ENCODE results near the gene NDNF.
A peak's percentile ranks its signal among the peaks of the same experiment; 100 is the strongest.

NDNF gene, protein sequence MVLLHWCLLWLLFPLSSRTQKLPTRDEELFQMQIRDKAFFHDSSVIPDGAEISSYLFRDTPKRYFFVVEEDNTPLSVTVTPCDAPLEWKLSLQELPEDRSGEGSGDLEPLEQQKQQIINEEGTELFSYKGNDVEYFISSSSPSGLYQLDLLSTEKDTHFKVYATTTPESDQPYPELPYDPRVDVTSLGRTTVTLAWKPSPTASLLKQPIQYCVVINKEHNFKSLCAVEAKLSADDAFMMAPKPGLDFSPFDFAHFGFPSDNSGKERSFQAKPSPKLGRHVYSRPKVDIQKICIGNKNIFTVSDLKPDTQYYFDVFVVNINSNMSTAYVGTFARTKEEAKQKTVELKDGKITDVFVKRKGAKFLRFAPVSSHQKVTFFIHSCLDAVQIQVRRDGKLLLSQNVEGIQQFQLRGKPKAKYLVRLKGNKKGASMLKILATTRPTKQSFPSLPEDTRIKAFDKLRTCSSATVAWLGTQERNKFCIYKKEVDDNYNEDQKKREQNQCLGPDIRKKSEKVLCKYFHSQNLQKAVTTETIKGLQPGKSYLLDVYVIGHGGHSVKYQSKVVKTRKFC

DNA sequence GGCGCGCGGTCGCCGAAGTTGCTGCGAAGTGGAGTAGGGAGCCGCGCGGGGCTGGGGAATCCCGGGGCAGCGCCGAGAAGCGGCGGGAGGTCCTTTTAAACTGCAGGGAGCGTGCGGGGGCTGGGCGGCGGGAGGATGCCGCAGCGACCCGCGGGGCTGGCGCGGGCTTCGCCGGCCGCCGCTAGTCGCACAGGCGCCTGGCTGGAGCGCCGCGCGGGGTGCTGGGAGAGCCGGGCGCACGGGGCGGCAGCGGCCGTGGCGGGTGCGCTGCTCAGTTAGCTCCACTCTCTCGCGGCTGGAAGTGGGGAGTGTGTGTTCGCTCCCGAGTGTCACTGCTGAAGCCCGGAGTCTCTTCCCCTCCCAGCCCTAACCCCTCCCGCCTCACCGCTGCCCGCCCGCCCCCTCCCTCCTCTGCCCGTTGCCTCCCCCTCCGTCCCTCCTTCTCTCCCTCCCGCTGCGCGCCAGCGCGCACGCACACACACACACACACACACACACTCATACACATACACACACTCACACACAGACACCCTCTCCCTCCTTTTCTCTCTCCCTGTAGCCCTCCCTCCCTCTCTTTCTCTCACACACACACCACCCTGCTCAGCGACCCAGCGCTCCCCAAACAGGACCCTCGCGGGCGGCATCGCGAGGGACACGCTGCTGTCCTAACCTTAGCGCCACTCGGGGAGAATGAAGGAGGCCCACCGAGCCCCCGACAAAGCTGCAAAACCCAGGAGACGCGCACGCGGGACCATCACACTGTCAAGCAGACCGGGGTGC lies at the start of gene NDNF:
NDNF (minus strand) TSS at position 312 of the 780 bp plus-strand sequence. CDS start 26,698 bp downstream, outside the sequence.
- Histone ChIP-seq H3K4me2 (peak within 1 kb of the TSS; percentile 88 to 99 (median 97)), H3K27ac (no peak within 1 kb of the TSS), H3K9ac (peak within 1 kb of the TSS in 10 of 11 experiments; percentile 22 to 69 (median 60); a peak in 16 of 22 replicates), H3K4me1 (peaks cover 0 to 16% (median 10%) of the 10 kb centered on the region in 10 experiments; a peak in 16 of 20 replicates), H4K20me1 (peaks cover 0 to 21% (median 0%) of the 10 kb centered on the region in 11 experiments; a peak in 4 of 22 replicates), H3K36me3 (no peaks in the 10 kb centered on the region), H3K9me3 (replicated peaks in 1 of 11) (peaks cover 0 to 7% (median 0%) of the 10 kb centered on the region in 11 experiments; a peak in 1 of 22 replicates), H3K4me3 (peak within 1 kb of the TSS; percentile 59 to 75 (median 66)), H3K27me3 (peaks cover 48 to 56% (median 52%) of the 10 kb centered on the region in 11 experiments)
- TF ChIP-seq Cebpa-rat (IDR thresholded peaks at IDR 0.05) = no peak

DNA sequence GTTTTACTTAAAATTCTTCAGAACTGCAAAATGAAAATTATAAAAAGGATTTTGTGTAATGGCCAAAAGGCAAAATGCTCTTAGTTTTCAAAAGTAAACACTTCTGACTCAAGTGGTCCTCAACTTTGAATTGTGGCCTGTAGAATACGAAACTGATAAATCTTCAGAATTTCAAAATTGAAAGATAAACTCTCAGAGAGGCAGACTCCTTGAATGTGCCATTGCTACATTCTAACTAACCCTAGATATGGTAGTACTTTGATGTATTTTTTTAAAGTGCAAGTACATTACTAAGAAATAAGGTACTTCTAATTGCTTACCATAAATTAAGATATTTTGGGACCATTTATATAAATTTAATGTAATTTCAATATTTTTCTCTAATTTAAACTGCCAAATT lies 47.4 kb upstream of the NDNF start:
- Histone ChIP-seq H3K4me3 (no peak overlapping the region), H3K27ac (no peak overlapping the region), H4K20me1 (no peaks in the 10 kb centered on the region), H3K36me3 (no peaks in the 10 kb centered on the region), H3K9me3 (replicated peaks in 1 of 11) (no peaks in the 10 kb centered on the region), H3K4me1 (no peaks in the 10 kb centered on the region), H3K4me2 (no peak overlapping the region), H3K27me3 (no peaks in the 10 kb centered on the region), H3K9ac (no peak overlapping the region)
- TF ChIP-seq Cebpa-rat (IDR thresholded peaks at IDR 0.05) = no peak

DNA sequence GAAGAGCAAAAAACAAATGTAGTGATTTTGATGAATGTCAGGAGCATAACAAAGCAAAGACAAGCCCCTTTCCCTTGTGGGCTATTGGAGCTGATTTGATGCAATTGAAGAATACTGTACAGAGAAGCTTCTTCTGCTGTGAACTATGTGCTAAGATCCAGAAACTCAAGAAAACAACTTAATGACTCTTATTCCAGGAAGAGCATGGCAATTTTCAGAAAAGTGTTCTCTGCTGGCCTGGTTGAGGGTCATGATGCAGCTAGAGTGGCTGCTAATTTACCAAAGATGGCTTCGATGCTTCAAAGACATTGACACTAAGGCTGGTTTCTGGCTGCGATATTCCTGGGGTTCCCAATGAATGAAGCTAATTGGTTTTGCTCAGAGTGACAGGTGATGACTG lies 46.0 kb upstream of the NDNF start:
- no peak overlapping the region for H3K9ac ChIP-seq
- peaks cover 0 to 4% (median 0%) of the 10 kb centered on the region in 10 experiments; a peak in 1 of 20 replicates for H3K4me1 ChIP-seq
- no peaks in the 10 kb centered on the region for H3K36me3 ChIP-seq
- no peaks in the 10 kb centered on the region for H4K20me1 ChIP-seq
- H3K4me2 ChIP-seq = no peak overlapping the region
- H3K4me3 ChIP-seq = no peak overlapping the region
- no peak overlapping the region for H3K27ac ChIP-seq
- H3K9me3 ChIP-seq (replicated peaks in 1 of 11) = no peaks in the 10 kb centered on the region
- TF ChIP-seq Cebpa-rat (IDR thresholded peaks at IDR 0.05) = no peak
- H3K27me3 ChIP-seq = no peaks in the 10 kb centered on the region

DNA sequence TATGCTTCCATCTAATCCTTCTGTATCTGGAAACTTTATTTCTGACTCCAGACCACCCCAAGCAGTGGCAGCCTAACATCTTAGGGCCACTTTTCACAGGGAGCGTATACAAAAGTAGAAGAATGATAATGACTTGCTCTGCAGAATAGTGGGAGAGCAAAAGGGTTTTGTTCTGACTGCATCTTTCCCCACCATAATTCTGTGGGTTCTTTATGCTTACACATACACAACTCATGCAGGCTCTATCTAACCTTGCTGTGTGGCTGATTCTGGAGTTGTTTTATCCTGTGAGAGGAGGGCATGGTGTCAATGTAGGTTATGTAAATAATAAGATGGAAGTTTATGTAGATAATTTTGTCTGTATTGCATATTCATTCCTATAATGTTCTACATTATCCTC lies 42.4 kb upstream of the NDNF start:
- H3K27ac ChIP-seq = no peak overlapping the region
- no peaks in the 10 kb centered on the region for H3K9me3 ChIP-seq (replicated peaks in 1 of 11)
- H3K4me2 ChIP-seq = no peak overlapping the region
- H3K36me3 ChIP-seq = no peaks in the 10 kb centered on the region
- no peak overlapping the region for H3K9ac ChIP-seq
- H3K4me1 ChIP-seq = peaks cover 0 to 4% (median 0%) of the 10 kb centered on the region in 10 experiments; a peak in 1 of 20 replicates
- TF ChIP-seq Cebpa-rat (IDR thresholded peaks at IDR 0.05) = no peak
- H4K20me1 ChIP-seq = no peaks in the 10 kb centered on the region
- no peaks in the 10 kb centered on the region for H3K27me3 ChIP-seq
- no peak overlapping the region for H3K4me3 ChIP-seq

DNA sequence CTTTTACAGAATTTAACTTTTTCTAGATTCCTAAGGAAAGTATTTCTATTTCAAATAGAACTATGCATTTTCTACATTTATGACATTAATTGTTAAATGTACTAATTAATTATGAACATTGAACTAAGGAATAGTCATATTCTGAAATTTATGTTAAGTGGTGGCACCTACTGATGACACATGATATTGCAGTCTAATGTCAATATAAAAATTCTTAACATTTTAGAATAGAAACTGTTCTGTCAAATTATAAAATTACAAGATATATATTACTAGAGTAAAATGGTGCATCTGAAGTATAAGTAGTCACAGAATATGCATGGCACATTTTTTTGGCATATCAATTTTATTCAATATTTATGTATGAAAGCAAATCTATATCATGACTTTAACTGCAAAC lies 40.2 kb upstream of the NDNF start:
- no peak overlapping the region for H3K27ac ChIP-seq
- no peaks in the 10 kb centered on the region for H3K36me3 ChIP-seq
- no peak overlapping the region for H3K4me3 ChIP-seq
- H3K4me1 ChIP-seq = peaks cover 0 to 4% (median 0%) of the 10 kb centered on the region in 10 experiments; a peak in 1 of 20 replicates
- no peak overlapping the region for H3K9ac ChIP-seq
- H3K4me2 ChIP-seq = no peak overlapping the region
- H3K27me3 ChIP-seq = no peaks in the 10 kb centered on the region
- TF ChIP-seq Cebpa-rat (IDR thresholded peaks at IDR 0.05) = no peak
- no peaks in the 10 kb centered on the region for H3K9me3 ChIP-seq (replicated peaks in 1 of 11)
- no peaks in the 10 kb centered on the region for H4K20me1 ChIP-seq

DNA sequence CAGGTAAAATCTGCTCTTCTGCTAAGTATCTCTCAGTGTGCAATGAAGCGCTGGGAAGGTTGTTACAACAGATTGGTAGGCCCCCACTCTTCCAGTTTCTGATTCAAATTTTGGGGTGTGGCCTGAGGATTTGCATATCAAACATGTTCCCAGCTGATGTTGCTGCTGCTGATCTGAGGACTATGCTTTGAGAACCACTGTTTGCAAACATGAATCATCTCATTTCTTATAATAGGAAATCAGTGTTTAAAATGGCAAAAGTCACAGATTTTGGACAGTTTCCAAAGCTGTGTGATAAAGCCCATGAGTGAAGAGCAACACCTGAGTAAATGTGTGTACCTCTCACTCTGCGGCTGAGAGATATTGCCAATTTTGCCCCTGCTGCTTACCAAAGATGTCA lies 36.2 kb upstream of the NDNF start:
- H3K9me3 ChIP-seq (replicated peaks in 1 of 11) = no peaks in the 10 kb centered on the region
- H4K20me1 ChIP-seq = no peaks in the 10 kb centered on the region
- no peak for TF ChIP-seq Cebpa-rat (IDR thresholded peaks at IDR 0.05)
- no peak overlapping the region for H3K4me3 ChIP-seq
- H3K36me3 ChIP-seq = no peaks in the 10 kb centered on the region
- H3K27me3 ChIP-seq = no peaks in the 10 kb centered on the region
- H3K27ac ChIP-seq = no peak overlapping the region
- H3K4me1 ChIP-seq = peaks cover 0 to under 1% (median 0%) of the 10 kb centered on the region in 10 experiments; a peak in 1 of 20 replicates
- no peak overlapping the region for H3K9ac ChIP-seq
- H3K4me2 ChIP-seq = no peak overlapping the region

DNA sequence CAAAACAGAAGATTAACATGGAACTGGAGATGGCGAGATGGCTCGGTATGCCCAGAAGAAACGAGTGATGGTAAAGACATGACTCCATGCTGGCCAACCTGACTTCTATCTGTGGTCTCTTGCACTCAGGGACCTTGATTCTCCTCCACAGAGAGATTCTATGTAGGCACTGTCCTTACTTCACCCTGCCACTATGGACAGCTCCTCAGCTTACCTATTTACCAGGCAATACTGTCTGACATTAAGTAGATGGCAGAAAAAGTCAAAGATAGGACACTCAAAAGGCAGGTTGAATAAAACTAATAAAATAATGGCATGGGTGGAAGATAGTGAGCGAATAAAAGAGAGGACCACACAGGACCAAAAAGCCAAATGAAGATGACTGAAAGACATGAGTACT lies 35.2 kb upstream of the NDNF start:
- TF ChIP-seq Cebpa-rat (IDR thresholded peaks at IDR 0.05) = no peak

DNA sequence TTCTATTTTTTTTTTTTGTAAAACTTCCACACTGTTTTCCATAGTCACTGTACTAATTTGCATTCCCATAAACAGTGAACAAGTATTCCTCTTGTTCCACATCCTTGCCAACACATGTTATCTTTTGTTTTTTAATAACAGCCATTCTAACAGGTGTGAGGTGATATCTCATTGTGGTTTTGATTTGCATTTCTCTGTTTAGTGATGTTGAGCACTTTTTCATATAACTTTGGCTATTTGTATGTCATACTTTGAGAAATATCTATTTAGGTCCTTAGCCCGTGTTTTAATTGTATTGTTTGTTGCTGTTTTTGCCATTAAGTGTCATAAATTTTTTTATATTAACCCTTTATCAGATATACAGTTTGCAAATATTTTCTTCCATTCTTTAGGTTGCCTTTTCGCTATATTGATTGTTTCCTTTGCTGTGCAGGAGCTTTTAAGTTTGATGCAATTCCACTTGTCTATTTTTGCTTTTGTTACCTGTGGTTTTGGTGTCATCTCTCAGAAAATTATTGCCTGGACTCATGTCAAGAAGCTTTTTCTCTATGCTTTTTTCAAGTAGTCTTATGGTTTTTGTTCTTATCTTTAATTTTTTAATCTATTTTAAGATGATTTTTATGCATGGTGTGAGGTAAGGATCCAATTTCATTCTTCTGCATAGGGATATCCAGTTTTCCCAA lies 27.9 kb upstream of the NDNF start:
- Histone ChIP-seq H4K20me1 (no peaks in the 10 kb centered on the region), H3K4me3 (no peak overlapping the region), H3K27ac (no peak overlapping the region), H3K4me1 (no peaks in the 10 kb centered on the region), H3K4me2 (no peak overlapping the region), H3K9me3 (replicated peaks in 1 of 11) (no peaks in the 10 kb centered on the region; a peak in 1 of 22 replicates), H3K9ac (no peak overlapping the region), H3K27me3 (no peaks in the 10 kb centered on the region), H3K36me3 (no peaks in the 10 kb centered on the region)
- no peak for TF ChIP-seq Cebpa-rat (IDR thresholded peaks at IDR 0.05)

More for the DNA sequence above, 35.2 kb upstream of the NDNF start:
- Histone ChIP-seq H4K20me1 (no peaks in the 10 kb centered on the region), H3K27me3 (no peaks in the 10 kb centered on the region), H3K9ac (no peak overlapping the region), H3K4me3 (no peak overlapping the region), H3K27ac (no peak overlapping the region), H3K36me3 (no peaks in the 10 kb centered on the region), H3K4me2 (no peak overlapping the region), H3K9me3 (replicated peaks in 1 of 11) (no peaks in the 10 kb centered on the region), H3K4me1 (no peaks in the 10 kb centered on the region)
